SK-N-SH treated with all-trans-retinoic acid at 6 μM for 48 hours (cell line): ENCODE measurements around the gene RBKS.

Source experiments
- ATAC-seq: fragments of 200-7000 bp; cut with Tn5 transposase; 3 replicates; pipeline ENCODE4 v1.9.1; 2020; ENCODE audit warnings: mild to moderate bottlenecking, moderate library complexity
- ARNTL ChIP-seq: fragments of 450-650 bp; formaldehyde crosslinking; IDR thresholded peaks from 2 replicates; pipeline ENCODE4 v1.5.0; 2020; ENCODE audit warnings: low read depth, mild to moderate bottlenecking, moderate library complexity, borderline replicate concordance
- BACH2 ChIP-seq: fragments of 250-450 bp; sonication (Bioruptor Pico); IDR thresholded peaks from 2 replicates; pipeline ENCODE4 v1.9.0; 2021; ENCODE audit warnings: mild to moderate bottlenecking, borderline replicate concordance
- CREB5 ChIP-seq: fragments of 250-450 bp; sonication (Bioruptor Pico); IDR thresholded peaks from 2 replicates; pipeline ENCODE4 v1.5.1; 2020; ENCODE audit warnings: low read depth, mild to moderate bottlenecking, moderate library complexity
- CSDC2 ChIP-seq: fragments of 250-450 bp; sonication (Bioruptor Pico); IDR thresholded peaks from 2 replicates; pipeline ENCODE4 v1.5.0; 2020; ENCODE audit warnings: mild to moderate bottlenecking, moderate library complexity
- CSRNP3 ChIP-seq: fragments of 250-450 bp; sonication (Bioruptor Pico); IDR thresholded peaks from 2 replicates; pipeline ENCODE4 v1.5.1; 2021; ENCODE audit warnings: mild to moderate bottlenecking, moderate library complexity
- ESRRG ChIP-seq: fragments of 250-450 bp; sonication (Bioruptor Pico); IDR thresholded peaks from 2 replicates; pipeline ENCODE4 v1.6.1; 2021; ENCODE audit warnings: mild to moderate bottlenecking
- GLIS3 ChIP-seq: fragments of 250-450 bp; sonication (Bioruptor Pico); IDR thresholded peaks from 2 replicates; pipeline ENCODE4 v1.5.0; 2020; ENCODE audit warnings: mild to moderate bottlenecking, moderate library complexity
- ISL1 ChIP-seq: fragments of 250-450 bp; sonication (Bioruptor Pico); IDR thresholded peaks from 2 replicates; pipeline ENCODE4 v2.1.2; 2022; ENCODE audit warnings: mild to moderate bottlenecking, moderate library complexity
- OSR1 ChIP-seq: fragments of 250-450 bp; sonication (Bioruptor Pico); IDR thresholded peaks from 2 replicates; pipeline ENCODE4 v1.8.0; 2022; ENCODE audit warnings: moderate library complexity, mild to moderate bottlenecking, inconsistent platforms
- PPARA ChIP-seq: fragments of 250-450 bp; sonication (Bioruptor Pico); IDR thresholded peaks from 2 replicates; pipeline ENCODE4 v1.5.0; 2020; ENCODE audit warnings: mild to moderate bottlenecking, borderline replicate concordance
- RARB ChIP-seq: fragments of 250-450 bp; sonication (Bioruptor Pico); IDR thresholded peaks from 2 replicates; pipeline ENCODE4 v1.8.0; 2021; ENCODE audit warnings: mild to moderate bottlenecking, moderate library complexity
- SNAI2 ChIP-seq: fragments of 250-450 bp; sonication (Bioruptor Pico); IDR thresholded peaks from 2 replicates; pipeline ENCODE4 v1.5.0; 2020; ENCODE audit warnings: mild to moderate bottlenecking, moderate library complexity
- TCF4 ChIP-seq: fragments of 250-450 bp; sonication (Bioruptor Pico); IDR thresholded peaks from 2 replicates; pipeline ENCODE4 v1.8.0; 2021; ENCODE audit warnings: mild to moderate bottlenecking, moderate library complexity, borderline replicate concordance
- ZC3H10 ChIP-seq: fragments of 250-450 bp; sonication (Bioruptor Pico); IDR thresholded peaks from 2 replicates; pipeline ENCODE4 v1.5.1; 2021; ENCODE audit warnings: mild to moderate bottlenecking, moderate library complexity
- ZFP3 ChIP-seq: fragments of 250-450 bp; sonication (Bioruptor Pico); IDR thresholded peaks from 2 replicates; pipeline ENCODE4 v1.5.0; 2020; ENCODE audit warnings: mild to moderate bottlenecking, moderate library complexity
- ZFP30 ChIP-seq: fragments of 450-650 bp; formaldehyde crosslinking; IDR thresholded peaks from 2 replicates; pipeline ENCODE4 v1.5.0; 2022; ENCODE audit warnings: mild to moderate bottlenecking, moderate library complexity
- ZNF565 ChIP-seq: fragments of 450-650 bp; formaldehyde crosslinking; conservative IDR thresholded peaks from 2 replicates; pipeline ENCODE4 v1.5.0; 2020; ENCODE audit warnings: low read depth, mild to moderate bottlenecking, moderate library complexity
- ZNF70 ChIP-seq: fragments of 450-650 bp; formaldehyde crosslinking; IDR thresholded peaks from 2 replicates; pipeline ENCODE4 v1.5.0; 2020; ENCODE audit warnings: mild to moderate bottlenecking, moderate library complexity
- TF ChIP-seq, protein P1 (sequence below): fragments of 250-450 bp; sonication (Bioruptor Pico); IDR thresholded peaks from 2 replicates; pipeline ENCODE4 v1.5.0; 2020; ENCODE audit warnings: mild to moderate bottlenecking, moderate library complexity
- TF ChIP-seq, protein P2 (sequence below): fragments of 250-450 bp; sonication (Bioruptor Pico); IDR thresholded peaks from 2 replicates; pipeline ENCODE4 v1.8.0; 2020; ENCODE audit warnings: mild to moderate bottlenecking, moderate library complexity, borderline replicate concordance

The RBKS gene

DNA sequence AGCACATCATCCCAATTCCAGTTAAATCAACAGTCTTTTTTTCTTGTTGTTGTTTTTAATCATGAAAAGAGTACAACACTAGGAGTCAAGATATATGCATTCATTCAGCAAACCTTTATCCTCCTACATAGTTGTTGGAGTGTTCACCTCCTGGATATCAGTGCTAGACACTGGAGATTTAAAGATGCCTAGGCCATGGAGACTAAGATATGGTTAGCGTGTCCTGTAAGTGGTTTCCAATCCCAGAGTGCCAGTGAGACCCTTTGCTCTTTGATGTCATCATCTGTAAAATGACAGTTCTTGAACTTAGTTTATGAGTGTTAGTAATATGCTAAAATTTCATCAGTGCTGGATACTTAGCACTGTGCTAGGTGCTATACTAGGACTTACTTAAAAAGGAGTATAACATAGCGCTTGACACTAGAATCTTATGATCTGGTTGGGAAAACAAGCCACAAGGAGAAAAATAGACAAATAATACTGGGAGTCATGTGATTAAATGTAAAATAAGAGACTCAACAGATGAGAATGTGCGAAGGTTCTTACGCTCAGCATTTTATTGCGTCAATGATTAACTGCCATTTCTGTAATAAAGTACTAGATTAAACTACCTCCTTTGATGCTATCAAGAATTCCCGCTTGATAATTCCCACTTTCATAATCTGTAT lies 31.8 kb upstream of the RBKS start:
- TF ChIP-seq CREB5 (no peak), CSDC2 (CRISPR knock-in tag) (no peak)
- ATAC-seq: no peak

GRCh38 chr2:27921424-27921823 lies 31.2 kb upstream of the RBKS start:
- ATAC-seq: no peak
- no peak for TF ChIP-seq SNAI2
- TF ChIP-seq RARB (CRISPR knock-in tag): no peak
- no peak for TF ChIP-seq OSR1 (CRISPR knock-in tag)
- no peak for TF ChIP-seq ZFP3 (CRISPR knock-in tag)
- no peak for TF ChIP-seq ZC3H10
- no peak for TF ChIP-seq ARNTL (CRISPR knock-in tag)
- TF ChIP-seq PPARA (CRISPR knock-in tag): no peak
- TF ChIP-seq ISL1 (CRISPR knock-in tag): no peak
- TF ChIP-seq ZNF565 (CRISPR knock-in tag): no peak
- TF ChIP-seq ZNF70 (CRISPR knock-in tag): no peak
- TF ChIP-seq CSDC2 (CRISPR knock-in tag): no peak
- no peak for TF ChIP-seq CSRNP3
- TF ChIP-seq GLIS3: no peak
- TF ChIP-seq ZFP30 (CRISPR knock-in tag): no peak
- TF ChIP-seq, protein P1, sequence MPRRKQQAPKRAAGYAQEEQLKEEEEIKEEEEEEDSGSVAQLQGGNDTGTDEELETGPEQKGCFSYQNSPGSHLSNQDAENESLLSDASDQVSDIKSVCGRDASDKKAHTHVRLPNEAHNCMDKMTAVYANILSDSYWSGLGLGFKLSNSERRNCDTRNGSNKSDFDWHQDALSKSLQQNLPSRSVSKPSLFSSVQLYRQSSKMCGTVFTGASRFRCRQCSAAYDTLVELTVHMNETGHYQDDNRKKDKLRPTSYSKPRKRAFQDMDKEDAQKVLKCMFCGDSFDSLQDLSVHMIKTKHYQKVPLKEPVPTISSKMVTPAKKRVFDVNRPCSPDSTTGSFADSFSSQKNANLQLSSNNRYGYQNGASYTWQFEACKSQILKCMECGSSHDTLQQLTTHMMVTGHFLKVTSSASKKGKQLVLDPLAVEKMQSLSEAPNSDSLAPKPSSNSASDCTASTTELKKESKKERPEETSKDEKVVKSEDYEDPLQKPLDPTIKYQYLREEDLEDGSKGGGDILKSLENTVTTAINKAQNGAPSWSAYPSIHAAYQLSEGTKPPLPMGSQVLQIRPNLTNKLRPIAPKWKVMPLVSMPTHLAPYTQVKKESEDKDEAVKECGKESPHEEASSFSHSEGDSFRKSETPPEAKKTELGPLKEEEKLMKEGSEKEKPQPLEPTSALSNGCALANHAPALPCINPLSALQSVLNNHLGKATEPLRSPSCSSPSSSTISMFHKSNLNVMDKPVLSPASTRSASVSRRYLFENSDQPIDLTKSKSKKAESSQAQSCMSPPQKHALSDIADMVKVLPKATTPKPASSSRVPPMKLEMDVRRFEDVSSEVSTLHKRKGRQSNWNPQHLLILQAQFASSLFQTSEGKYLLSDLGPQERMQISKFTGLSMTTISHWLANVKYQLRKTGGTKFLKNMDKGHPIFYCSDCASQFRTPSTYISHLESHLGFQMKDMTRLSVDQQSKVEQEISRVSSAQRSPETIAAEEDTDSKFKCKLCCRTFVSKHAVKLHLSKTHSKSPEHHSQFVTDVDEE: no peak
- TF ChIP-seq ESRRG (CRISPR knock-in tag): no peak

DNA sequence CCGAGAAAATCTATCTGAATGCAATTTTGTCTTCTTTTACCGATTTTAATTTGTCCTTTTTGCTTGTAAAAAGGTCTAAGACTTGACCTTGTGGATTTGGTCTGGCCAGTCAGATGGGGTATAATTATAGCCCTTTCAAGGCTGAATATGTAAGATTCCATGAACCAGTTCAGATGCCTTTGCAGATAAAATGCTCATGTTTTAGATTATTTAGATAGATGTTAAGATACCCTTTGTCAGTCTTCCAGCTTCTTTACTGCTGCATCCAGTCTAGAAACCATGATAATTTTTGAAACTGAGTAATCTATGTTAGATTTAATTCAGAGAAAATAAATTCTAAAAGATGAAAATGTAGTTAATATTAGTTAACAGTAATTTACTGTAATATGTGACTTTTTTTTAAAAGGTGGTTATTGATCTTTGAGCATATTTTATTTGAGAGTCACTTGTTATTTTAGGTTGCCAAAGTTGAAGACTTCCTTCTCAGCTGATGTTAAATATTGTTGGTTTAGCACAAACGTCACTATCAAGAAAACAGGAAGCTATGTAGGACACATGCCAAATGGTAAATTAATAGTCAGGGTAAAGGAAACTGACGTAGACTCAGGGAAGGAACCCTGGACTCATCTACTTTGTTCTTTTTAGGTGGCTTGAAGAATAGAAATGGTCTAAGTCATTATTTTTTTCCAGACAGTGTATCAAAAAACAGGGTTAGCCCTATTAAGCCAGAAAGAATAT lies 30.1 kb upstream of the RBKS start:
- peak; percentile 70 for ATAC-seq
- TF ChIP-seq ZFP3 (CRISPR knock-in tag) (0 out of 2 replicates have a peak, but pooled peaks have one; percentile 20), CSDC2 (CRISPR knock-in tag) (no peak), ISL1 (CRISPR knock-in tag) (no peak; the same call in 1 of the 2 replicates)
- TF ChIP-seq, protein P2, sequence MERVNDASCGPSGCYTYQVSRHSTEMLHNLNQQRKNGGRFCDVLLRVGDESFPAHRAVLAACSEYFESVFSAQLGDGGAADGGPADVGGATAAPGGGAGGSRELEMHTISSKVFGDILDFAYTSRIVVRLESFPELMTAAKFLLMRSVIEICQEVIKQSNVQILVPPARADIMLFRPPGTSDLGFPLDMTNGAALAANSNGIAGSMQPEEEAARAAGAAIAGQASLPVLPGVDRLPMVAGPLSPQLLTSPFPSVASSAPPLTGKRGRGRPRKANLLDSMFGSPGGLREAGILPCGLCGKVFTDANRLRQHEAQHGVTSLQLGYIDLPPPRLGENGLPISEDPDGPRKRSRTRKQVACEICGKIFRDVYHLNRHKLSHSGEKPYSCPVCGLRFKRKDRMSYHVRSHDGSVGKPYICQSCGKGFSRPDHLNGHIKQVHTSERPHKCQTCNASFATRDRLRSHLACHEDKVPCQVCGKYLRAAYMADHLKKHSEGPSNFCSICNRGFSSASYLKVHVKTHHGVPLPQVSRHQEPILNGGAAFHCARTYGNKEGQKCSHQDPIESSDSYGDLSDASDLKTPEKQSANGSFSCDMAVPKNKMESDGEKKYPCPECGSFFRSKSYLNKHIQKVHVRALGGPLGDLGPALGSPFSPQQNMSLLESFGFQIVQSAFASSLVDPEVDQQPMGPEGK (CRISPR knock-in tag): no peak

DNA sequence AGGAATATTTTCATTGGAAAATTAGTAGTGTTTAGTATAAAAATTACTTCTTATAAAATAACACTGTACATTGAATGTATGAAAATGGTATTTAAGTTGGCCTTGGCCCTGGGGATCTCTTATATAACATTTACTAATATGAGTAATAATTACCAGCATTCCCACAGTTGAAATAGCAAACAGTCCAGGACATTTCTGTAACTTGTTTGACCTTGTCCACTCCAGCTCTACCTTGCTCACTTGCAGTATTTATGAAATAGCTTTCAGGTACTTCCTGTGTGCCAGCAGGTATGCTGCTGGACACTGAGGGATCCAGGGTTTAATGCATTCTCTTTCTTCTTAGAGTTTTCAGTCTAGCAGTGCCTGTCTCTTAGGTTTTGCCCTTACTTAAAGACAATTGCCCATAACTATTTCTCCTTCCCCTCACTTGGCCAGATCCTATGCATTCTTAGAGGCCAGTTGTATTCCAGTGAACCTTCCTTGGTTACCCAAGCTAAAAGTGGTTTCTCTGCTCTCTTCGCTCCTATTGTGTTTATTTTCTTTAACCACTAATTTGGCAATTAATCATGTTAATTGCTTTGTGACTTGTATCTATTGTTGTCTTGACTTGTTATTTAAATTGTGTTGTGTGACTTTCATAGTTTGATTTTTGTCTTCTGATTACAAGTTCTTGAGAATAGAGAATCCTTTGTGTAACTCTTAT lies 26.3 kb upstream of the RBKS start:
- no peak for ATAC-seq
- TF ChIP-seq BACH2 (no peak), CSDC2 (CRISPR knock-in tag) (no peak), ZFP3 (CRISPR knock-in tag) (no peak), CSRNP3 (no peak), ZFP30 (CRISPR knock-in tag) (no peak), ESRRG (CRISPR knock-in tag) (no peak), TCF4 (CRISPR knock-in tag) (no peak), ISL1 (CRISPR knock-in tag) (no peak), CREB5 (no peak)
- TF ChIP-seq, protein P1: no peak
